GM18520 (cell line): Measurements from ENCODE around the gene FGF1.

Experiments used
- ATAC-seq: cut with Tn5 transposase; IDR thresholded peaks from one replicate; pipeline ENCODE4 v1.9.1; 2021; ENCODE audit not compliant: unreplicated experiment

FGF1 gene

DNA sequence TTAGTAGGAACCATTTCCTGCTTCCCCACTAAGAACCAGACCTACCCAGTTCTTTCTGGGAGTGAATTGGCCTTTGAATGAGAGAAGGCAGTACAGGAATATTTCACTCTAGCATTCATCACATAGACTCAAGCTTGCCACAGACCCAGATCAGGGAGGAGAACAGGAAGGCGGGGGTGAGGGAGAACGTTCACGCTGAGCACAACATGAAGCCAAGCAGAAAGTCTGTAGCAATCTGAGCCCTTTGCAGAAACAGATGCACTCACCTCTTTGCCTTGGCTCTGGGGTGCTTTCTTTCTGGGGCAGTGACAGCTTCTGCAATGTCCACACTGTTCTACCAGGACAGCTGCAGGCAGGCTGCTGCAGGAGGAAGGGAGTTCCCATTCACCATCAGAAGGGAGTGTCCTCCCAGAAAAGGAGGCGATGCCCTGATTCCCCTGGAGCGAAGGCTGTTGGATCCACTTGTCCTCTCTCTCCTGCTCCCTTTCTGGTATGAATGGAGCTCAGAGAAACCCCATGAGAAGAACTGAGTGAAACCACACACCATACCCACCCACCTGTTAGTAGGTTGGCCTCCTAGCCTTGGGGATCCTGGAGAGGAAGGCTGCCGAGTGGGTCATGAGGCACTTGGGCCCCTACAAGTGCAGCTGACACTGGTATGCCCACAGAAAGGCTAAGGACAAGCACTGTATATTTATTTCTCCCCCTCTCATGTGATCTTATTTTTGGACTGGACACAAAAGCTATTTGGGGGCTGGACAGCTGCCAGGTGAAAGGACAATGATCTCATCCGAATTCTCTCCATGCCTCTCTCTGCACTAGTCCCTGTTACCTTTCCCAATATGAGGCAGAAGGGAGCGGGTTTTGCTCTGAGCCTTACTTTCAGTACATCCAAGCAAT, 11.7 kb upstream of the FGF1 start:
- no peak for ATAC-seq

DNA sequence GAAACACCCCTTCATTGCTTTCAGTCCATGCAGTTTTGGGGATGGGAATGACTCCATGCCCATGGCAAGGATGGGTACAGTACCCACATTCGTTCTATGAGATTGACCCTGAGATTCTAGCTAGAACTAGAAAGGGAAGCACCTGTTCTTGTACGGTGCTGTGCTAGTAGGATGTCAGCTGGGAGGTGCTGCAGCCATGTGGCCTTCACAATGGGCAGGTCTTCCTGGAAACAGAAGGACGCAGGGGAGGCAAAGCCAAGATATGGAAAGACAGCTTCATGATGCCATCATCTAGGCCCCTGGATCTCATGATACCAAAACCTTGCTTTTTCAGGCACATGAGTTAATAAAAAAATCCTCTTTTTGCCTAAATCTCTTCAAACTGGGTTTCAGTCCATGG, 10.5 kb upstream of the FGF1 start:
- no peak for ATAC-seq

DNA sequence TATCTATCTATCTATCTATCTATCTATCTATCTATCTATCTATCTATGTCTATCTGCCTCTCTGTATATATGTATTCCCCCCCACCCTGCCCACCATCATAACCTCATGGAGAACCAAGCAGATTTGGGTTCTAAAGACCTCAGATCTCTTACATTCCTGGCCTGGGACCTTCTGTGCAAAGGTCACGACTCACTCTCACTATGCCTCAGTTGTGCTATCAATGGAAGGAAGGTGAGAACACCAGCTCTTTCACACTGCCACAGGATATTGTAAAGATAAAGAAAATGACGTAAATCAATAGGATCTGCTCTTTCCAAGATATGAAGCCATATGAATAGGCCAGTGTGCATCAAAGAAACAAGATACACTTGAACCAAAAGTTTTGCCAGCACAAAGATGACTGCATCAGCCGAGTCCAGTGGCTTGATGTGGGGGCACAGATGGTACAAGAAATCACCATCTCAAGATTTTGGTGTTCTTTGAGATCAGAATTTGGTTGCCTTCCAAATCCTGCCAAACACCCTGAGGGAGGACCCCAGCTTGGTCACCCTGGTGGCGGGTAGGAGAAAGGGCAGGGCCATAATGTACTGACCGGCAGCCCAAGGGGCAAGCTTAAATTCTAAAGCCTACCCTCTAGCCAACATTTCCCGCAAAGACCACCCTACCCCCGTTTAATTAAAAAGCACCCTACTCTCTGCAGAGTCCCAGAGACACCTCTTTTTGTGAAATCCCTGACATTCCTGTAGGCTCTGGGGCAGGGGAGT, 8.4 kb upstream of the FGF1 start:
- no peak for ATAC-seq

- ATAC-seq, result no peak
These were observed 6.5 kb upstream of the FGF1 start for GRCh38 chr5:142692321-142692894.

DNA sequence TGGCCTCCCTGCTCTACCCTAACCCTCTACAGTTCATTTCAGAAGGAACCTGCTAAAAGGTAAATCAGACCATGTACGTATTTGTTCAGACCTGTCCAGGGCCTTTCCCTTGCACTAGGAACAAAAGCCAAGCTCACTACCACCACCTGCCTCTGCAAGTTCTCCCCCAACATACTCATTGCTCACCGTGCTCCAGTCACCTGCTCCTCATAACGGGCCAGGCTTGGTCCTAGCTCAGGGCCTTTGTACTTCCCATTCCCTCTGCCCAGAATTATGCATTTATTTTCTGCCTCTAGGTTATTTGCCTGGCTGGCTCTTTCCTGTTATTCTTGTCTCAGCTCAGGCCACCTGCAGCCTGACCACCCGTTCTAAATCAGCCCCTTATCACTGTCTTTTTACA, 4.8 kb upstream of the FGF1 start:
- no peak for ATAC-seq

DNA sequence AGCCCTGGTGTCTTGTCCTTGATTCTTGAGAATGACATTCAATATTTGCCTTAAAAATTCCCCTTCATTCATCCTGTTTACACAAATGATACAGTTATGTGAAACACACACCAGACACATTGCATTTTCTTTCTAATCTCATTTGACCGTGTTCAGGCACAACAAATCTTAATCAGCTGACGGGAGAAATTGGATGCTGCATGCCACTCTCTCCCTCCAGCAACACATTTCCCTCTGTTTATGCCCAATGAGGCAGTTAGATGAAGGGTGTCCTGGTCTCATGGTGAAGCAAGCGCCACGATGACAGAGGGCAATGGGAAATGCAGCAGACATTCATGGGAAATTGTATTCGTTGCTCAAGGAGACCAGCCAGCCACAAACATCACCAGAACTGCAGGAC, 3.2 kb upstream of the FGF1 start:
- ATAC-seq, result no peak

- no peak for ATAC-seq
These were observed 2.5 kb upstream of the FGF1 start for GRCh38 chr5:142688281-142688989.

DNA sequence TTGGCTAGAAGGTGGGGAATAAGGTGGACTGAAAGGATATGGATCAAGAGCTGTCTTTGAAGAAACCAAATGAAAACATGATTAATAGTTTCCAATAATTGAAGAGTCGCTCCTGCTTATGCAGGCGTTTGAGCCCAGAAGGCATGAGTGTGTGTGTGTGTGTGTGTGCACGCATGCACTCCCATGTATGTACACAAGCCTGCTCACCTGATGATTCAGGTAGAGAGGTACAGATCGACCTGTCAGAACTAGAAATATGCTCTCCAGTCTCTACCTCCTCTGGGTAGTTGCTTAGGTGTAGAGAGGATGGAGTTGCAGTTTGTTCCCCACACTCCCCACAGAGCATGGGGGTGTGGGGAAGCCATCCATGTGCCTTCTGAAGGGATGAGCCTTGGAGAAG, 1.1 kb upstream of the FGF1 start:
- no peak for ATAC-seq

GRCh38 chr5:142686210-142686734, 382 bp upstream of the FGF1 start:
- ATAC-seq, result no peak

GRCh38 chr5:142684508-142685041, 1.3 kb downstream of the FGF1 start:
- no peak for ATAC-seq

- ATAC-seq, result no peak
These were observed 1.9 kb downstream of the FGF1 start for GRCh38 chr5:142683881-142684505.

DNA sequence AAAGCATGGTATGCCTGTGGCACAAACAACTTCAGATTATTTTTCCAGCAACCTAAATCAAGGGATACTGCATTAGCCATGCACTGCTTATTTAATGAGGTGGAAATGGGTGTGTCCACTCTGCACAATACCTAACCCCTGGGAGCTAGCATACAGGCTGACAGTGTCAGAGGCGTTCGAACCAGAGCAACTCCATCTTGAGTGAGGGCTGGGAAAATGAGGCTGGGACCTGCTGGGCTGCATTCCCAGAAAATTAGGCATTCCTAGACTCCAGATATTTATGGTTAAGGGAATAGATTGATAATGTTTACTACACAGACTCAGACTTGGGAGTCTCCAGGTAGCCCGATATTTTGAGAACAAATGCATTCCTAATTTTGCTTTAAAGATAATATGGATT, 2.8 kb downstream of the FGF1 start:
- ATAC-seq, result no peak

DNA sequence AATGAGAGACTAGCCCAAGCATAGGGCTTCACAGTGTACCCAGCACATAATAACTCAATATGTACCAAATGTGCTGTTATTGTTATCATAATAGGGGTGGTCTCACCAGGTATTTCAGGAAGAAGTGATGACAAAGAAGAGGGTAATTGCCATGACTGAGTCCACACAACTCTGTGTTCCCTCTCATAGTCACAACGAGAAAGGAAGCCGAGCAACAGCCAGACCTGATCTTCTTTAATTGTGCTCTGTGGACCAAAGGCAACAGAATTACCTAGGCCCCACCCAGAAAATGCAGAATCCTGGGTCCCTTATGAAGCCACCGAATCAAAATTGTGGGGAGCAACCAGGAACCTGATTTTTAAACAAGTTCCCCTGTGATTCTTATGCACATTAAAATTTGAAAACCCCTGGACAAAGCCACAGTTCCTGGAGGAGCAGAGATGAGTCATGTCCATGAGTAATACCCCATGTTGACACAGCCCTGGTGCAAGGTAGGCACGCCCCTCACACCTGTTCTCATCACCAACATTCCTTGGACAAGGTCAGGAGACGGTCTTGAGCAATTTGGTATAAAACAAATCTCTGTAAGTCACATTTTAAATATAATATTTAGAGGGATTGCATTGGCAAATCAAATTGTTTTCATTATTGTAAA, 5.2 kb downstream of the FGF1 start:
- ATAC-seq, result no peak

DNA sequence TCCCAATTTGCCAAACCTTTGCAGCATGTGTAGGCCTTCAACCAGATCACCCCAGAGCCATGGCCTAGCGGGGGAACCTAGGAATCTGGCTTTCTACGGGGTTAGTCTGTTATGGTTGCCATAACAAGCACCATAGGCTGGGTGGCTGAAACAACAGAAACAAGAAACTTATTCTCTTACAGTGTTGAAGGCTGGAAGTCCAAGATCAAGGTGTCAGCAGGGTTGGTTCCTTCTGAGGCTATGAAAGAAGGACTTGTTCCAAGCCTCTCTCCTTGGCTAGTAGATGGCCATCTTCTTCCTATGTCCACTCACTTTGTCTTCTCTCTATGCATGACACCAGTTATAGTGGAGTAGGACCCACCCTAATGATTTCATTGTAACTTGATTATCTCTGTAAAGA, 6.1 kb downstream of the FGF1 start:
- no peak for ATAC-seq

DNA sequence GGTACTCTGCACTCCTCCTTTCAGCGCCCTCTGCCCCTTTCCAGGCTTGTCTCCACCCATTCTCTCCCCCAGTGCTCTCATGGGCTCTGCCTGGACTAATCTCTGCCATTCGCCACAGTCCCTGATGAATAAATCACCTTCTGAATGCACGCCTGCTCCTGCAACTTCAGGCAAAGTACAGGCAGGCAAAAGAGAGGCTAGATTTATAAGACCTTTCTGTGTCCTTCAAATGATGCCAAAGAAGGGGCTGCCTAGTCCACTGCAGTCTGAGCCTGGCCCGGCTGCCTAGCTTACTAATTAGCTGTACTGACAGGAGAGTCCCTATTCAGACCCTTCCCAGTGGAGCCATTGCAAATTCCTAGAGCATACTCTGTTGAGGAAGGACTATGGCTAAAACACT, 7.4 kb downstream of the FGF1 start:
- no peak for ATAC-seq

GRCh38 chr5:142677198-142677597, 8.7 kb downstream of the FGF1 start:
- ATAC-seq, result no peak

DNA sequence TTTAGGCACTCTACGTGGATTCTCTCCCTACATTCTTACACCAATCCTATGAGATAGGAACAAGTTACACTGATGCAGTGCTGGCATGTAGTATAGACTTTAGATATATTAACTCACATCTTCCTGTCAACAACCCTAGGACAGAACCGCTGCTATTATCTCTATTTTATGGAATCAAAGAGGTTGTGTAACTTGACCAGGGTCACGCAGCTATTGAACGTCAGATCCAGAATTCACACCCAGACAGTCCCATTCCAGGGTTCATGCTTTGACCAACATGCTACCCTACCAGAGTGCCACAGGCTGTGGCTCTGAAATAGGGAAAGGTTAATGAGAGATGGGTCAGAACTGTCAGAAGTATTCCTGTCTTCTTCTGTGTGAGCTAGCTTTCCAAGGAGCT, 9.6 kb downstream of the FGF1 start:
- ATAC-seq, result no peak

GRCh38 chr5:142674531-142675469, 11.1 kb downstream of the FGF1 start:
- ATAC-seq, result no peak

GRCh38 chr5:142671801-142672200, 14.1 kb downstream of the FGF1 start:
- ATAC-seq, result no peak
